Urinary bladder (tissue), 4 donors: ENCODE results near the gene TAF3. TPM values are rescaled to one million over a fixed set of nuclear protein-coding genes. Genes with fewer than 3 reads are reported as not detected.

Experiments
- DNase-seq: peaks from one replicate; pipeline ENCODE4 v3.0.0-alpha.2; 2015; ENCODE audit errors: extremely low spot score
- H3K27ac ChIP-seq: one replicate; pipeline ENCODE4 v1.5.1; 2013; ENCODE audit warnings: low read depth, mild to moderate bottlenecking, moderate library complexity
- H3K36me3 ChIP-seq: one replicate; pipeline ENCODE4 v1.6.1; 2013; ENCODE audit warnings: mild to moderate bottlenecking, moderate library complexity; ENCODE audit not compliant: insufficient read depth
- H3K4me1 ChIP-seq: one replicate; pipeline ENCODE4 v1.6.1; 2013; ENCODE audit warnings: mild to moderate bottlenecking, moderate library complexity; ENCODE audit not compliant: insufficient read depth
- H3K4me3 ChIP-seq: one replicate; pipeline ENCODE4 v1.5.1; 2013; ENCODE audit warnings: low read depth, low read length
- WGBS: extraction: QIAGEN DNeasy Blood & Tissue Kit; methylation state at CpG from one replicate; pipeline ENCODE4 v1.1.7; 2013; 5-methylcytosine and 5-hydroxymethylcytosine counted together
- polyA plus RNA-seq: library from polyadenylated mRNA; stranded (reverse); fragments of 200-250 nt; gene quantifications from one replicate; pipeline ENCODE4 v1.2.3, GENCODE V29; 2013
- total RNA-seq: library from RNA; depleted of rRNA; stranded (reverse); fragments of >200 nt; gene quantifications from one replicate; pipeline ENCODE4 v1.2.3, GENCODE V29; 2014
- donor health status: healthy with polysubstance abuse.
- donor health status: healthy.

TAF3 gene
- total and polyA plus RNA-seq, 2 donors = 3.8 to 7.5 TPM

- Histone ChIP-seq H3K4me3 (no peak overlapping the region), H3K27ac (no peak overlapping the region), H3K36me3 (no peaks in the 10 kb centered on the region), H3K4me1 (peaks cover under 1% of the 10 kb centered on the region)
- WGBS = 9% methylated on average over 35 of the region's 35 CpGs
- no peak for DNase-seq
These were observed 224.6 kb downstream of the TAF3 start for GRCh38 chr10:8042721-8043568.

DNA sequence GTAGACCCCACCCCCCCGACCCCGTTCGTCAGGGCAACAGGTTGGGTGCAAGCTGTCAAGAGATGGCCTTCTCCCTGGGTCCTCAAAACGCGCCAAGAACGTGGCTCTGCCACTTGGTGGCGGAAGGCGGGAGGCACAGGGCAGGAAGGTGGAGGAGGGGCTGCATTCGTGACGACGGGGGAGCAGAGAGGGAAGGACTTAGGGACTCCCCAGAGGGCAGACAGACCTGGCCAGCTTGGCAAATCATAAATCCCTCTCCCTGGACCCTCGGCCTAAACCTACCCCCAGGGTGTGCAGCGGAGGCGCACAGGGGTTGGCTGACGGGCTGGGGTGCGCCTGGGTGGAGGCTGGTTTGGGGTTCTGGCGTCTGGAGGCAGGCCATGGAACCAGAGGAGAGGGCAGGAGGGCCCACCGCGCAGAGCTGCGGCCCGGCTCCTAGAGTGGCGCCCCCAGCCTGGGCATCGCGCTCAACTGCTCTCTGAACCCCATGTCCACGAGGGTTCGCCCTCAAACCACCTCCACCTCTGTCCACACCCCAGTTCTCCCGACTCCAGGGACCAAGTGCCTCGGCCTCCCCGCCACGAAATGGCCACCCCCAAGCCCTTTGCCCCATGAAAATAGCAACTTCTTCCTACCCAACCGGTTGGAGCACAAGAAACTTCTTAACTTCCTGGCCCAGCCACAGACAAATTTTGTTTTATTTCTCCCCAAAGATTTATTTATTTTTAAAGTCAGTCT, 225.4 kb downstream of the TAF3 start:
- WGBS = 10% methylated on average over 31 of the region's 31 CpGs
- no peaks in the 10 kb centered on the region for H3K4me1 ChIP-seq
- H3K36me3 ChIP-seq = no peaks in the 10 kb centered on the region
- no peak overlapping the region for H3K4me3 ChIP-seq
- no peak for DNase-seq
- no peak overlapping the region for H3K27ac ChIP-seq

DNA sequence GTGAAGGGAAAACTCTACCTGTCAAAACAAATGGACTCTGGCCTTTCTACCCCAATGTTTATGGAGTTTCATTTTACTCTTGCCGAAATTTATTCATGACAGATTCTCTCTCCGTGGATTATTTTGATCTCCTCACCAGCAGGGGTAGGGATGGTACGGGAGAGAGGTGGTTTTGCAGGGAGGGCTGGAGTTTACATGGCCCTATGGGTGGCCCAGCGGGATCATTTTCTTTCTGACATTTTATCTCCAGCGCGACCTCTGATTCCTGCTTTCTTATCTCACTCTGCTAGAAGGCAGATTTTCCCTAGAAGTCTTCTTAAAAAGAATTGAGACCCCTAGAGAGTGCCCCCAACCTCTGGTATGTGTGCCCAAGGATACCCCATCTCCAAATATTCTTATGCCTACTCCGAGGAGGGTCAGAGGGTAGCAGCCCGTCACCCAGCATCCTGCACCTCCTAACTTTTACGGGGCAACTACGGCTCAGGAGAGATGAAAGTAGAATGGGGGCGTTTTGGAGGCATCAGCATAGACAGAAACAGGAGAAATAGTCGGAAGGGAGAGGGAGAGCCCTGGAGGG, 226.1 kb downstream of the TAF3 start:
- Histone ChIP-seq H3K4me3 (no peak overlapping the region), H3K36me3 (no peaks in the 10 kb centered on the region), H3K27ac (no peak overlapping the region), H3K4me1 (no peaks in the 10 kb centered on the region)
- 13% methylated on average over 12 of the region's 12 CpGs for WGBS
- DNase-seq = no peak

GRCh38 chr10:8044908-8045725, 226.8 kb downstream of the TAF3 start:
- WGBS = 4% methylated on average over 32 of the region's 32 CpGs
- DNase-seq = no peak
- Histone ChIP-seq H3K36me3 (no peaks in the 10 kb centered on the region), H3K27ac (no peak overlapping the region), H3K4me3 (peak overlapping the region; percentile 23), H3K4me1 (peaks cover 3% of the 10 kb centered on the region)

- Histone ChIP-seq H3K36me3 (no peaks in the 10 kb centered on the region), H3K4me1 (peaks cover 3% of the 10 kb centered on the region), H3K4me3 (peak overlapping the region; percentile 23), H3K27ac (no peak overlapping the region)
- no peak for DNase-seq
- 5% methylated on average over 17 of the region's 17 CpGs for WGBS
These were observed 227.6 kb downstream of the TAF3 start for GRCh38 chr10:8045726-8046494.

GRCh38 chr10:8047452-8048280, 229.4 kb downstream of the TAF3 start:
- Histone ChIP-seq H3K36me3 (no peaks in the 10 kb centered on the region), H3K4me3 (no peak overlapping the region), H3K27ac (no peak overlapping the region), H3K4me1 (peaks cover 3% of the 10 kb centered on the region)
- 4% methylated on average over 30 of the region's 30 CpGs for WGBS
- no peak for DNase-seq

DNA sequence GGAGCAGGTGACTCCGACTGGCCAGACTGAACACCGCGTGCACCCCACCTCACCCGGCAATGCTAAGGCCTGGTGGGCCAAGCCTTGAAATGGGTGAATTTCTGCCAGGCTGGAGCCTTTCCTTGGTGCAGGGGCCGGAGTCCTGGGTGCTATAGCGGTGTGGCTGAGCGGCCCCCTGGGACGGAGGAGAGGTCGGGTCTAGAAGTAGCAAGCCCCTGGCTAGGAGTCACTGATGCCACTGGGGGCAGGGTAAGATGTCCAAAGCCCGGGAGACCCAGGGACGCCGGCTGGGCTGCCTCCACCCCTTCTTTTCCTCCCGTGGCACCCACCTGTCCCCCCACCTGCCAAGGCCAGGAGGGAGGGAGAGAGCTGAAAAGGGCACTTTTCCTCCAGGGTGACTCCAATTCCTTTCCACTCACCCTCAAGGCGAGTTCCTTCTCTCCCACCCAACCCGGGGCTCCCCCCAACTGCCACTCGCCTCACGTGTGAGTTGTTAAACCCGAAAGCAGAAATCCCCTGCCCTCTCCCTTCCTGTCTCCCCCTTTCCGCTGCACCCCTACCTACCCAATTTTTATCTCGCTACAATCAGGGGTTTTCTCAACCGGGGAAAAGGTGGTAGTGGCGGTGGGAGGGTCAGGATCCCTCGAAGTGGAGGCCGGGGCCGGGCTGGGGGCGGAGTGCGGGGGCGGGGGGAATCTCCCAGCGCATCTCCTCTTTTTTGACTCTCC, 230.1 kb downstream of the TAF3 start:
- H3K4me1 ChIP-seq = peaks cover 3% of the 10 kb centered on the region

GRCh38 chr10:8049045-8049864, 230.9 kb downstream of the TAF3 start:
- H3K36me3 ChIP-seq = no peaks in the 10 kb centered on the region
- 2% methylated on average over 51 of the region's 51 CpGs for WGBS
- peaks cover 3% of the 10 kb centered on the region for H3K4me1 ChIP-seq
- H3K4me3 ChIP-seq = peak overlapping the region; percentile 58
- DNase-seq = no peak
- peak overlapping the region; percentile 69 for H3K27ac ChIP-seq

More for the DNA sequence above, 230.1 kb downstream of the TAF3 start:
- peak overlapping the region; percentile 26 for H3K4me3 ChIP-seq
- WGBS = 7% methylated on average over 28 of the region's 29 CpGs
- peak overlapping the region; percentile 61 for H3K27ac ChIP-seq
- H3K36me3 ChIP-seq = no peaks in the 10 kb centered on the region
- DNase-seq = no peak

DNA sequence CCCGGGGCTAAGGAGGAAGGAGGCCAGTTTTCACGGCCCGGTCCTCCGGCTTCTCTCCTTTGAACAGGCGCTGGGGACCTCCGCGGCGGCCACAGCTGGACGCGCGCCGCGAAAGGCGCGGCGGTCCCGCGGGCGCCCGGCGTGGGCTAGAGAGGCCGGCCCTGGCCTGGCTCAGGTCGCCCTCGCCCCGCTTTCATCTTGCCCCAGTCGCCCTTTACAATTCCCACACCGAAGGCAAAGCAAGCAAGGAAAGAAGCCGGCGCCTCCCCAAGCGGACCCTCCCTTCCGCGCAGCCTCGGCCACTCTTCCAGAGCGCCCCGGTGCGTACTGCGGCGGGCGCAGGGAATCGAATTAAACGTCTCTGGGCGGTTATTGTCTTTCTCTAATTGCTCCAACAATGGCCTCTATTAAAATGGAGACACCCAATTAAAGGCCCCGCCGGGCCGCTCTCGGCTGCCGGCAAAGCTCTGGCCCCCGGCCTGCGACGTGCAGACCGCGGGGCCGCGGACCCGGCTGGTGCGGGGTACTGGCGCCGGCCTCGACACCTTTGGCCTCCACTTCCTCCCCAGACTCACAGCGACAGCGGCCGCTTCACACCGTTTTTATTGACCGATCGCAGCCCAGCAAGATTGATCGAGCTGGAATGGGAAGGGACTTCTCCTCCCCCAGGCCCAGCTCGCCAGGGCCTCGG, 231.7 kb downstream of the TAF3 start:
- DNase-seq = no peak
- Histone ChIP-seq H3K27ac (peak overlapping the region; percentile 69), H3K4me3 (peak overlapping the region; percentile 58), H3K36me3 (no peaks in the 10 kb centered on the region), H3K4me1 (peaks cover 3% of the 10 kb centered on the region)
- WGBS = under 1% methylated on average over 68 of the region's 68 CpGs

GRCh38 chr10:8050556-8051108, 232.3 kb downstream of the TAF3 start:
- DNase-seq = no peak
- 1% methylated on average over 60 of the region's 60 CpGs for WGBS
- Histone ChIP-seq H3K36me3 (no peaks in the 10 kb centered on the region), H3K4me3 (peak overlapping the region; percentile 58), H3K4me1 (peaks cover 3% of the 10 kb centered on the region), H3K27ac (peak overlapping the region; percentile 44)
